Camera-type eye (tissue), 1 donor: ENCODE data around the gene KCNJ18. TPM values are rescaled to one million over a fixed set of nuclear protein-coding genes. Genes with fewer than 3 reads are reported as not detected.

Experiments
- total RNA-seq: library from RNA; depleted of rRNA; stranded (reverse); fragments of >200 nt; gene quantifications from one replicate; pipeline ENCODE4 v1.2.3, GENCODE V29; 2014

KCNJ18 gene
- not detected for total RNA-seq

DNA sequence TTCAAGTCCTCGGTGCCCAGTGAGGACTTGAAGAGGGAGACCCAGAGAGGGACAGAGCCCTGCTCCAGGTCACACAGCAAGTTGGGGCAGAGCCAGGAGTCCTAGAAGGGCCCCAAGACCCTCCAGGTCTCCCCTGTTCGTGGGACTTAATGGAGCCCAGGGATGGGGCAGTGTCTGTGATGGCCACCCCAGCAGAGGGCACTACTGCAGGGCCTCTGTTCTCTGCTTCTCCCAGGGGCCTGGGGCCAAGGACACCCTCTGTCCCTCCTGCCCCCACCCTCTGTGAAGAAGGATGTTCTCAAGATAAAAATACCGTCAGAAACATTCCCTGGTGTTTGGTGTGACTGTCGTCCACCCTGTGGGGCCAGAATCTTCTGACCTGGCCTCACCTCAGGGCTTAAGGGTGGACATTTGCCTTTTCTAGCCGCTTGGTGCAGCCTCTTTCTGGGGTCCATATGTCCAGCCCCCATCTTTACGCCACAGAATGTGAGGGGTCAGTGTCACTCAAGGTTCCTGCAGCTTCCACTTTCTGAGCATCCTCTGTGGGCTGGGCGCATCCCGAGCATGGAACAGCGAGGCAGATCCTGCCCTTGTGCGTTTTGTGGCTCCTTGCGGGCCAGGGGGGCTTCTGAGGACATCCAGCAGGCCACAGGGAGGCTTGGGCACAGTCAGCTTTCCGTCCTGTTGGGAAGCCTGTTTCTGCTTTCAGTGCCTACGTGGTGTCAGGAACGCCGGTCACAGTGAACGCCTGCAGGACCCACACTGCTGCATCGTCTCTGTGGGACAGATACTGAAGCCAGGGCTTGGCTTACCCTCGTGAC is at the start of gene KCNJ18:
KCNJ18 (plus strand) TSS at position 641 of the 821 bp plus-strand sequence. CDS start 10,264 bp downstream, outside the sequence.

